HCT116 (cell line): ENCODE results near the gene RBM43. TPM values are rescaled to one million over a fixed set of nuclear protein-coding genes. Genes with fewer than 3 reads are reported as not detected.
A peak's percentile ranks its signal among the peaks of the same experiment; 100 is the strongest.

ENCODE experiments used
- ATAC-seq: fragments of 200-7000 bp; cut with Tn5 transposase; 2 replicates; pipeline ENCODE4 v1.9.1; 2020; ENCODE audit warnings: mild to moderate bottlenecking, moderate library complexity
- BruUV-seq: library from RNA; stranded (reverse); fragments of 400-500 nt; replicated peaks from 2 replicates; lab custom pipeline; 2021; lab: Mats Ljungman, UMichigan
- CTCF ChIA-PET: fragments of 300-600 bp; sonication (Branson Sonifier 250); formaldehyde crosslinking; loops from one replicate; lab custom pipeline; 2021; ENCODE audit warnings: antibody characterized with exemption; lab: Charles Lee
- POLR2A ChIA-PET: fragments of 300-600, 350-600 bp; sonication (Branson Sonifier 250); formaldehyde crosslinking; loops from one replicate; lab custom pipeline; 2021; ENCODE audit warnings: antibody characterized with exemption; lab: Charles Lee
- RAD21 ChIA-PET, 2 experiments: fragments of 300-600 bp; sonication (Branson Sonifier 250); formaldehyde crosslinking; loops; one replicate each; lab custom pipeline; 2023; ENCODE audit warnings: low total read pairs in 2 of 2; ENCODE audit not compliant: uncharacterized antibody in 2 of 2, unreplicated experiment in 2 of 2, low non-redundant PET in 1 of 2; lab: Charles Lee
- DNase-seq: peaks from one replicate; pipeline ENCODE4 v3.0.0-alpha.2; 2010; ENCODE audit warnings: low read depth, low spot score
- H2AFZ ChIP-seq: fragments of 200-600 bp; shearing (Covaris generic), sonication (generic); 2 replicates; pipeline ENCODE4 v1.6.1; 2017; ENCODE audit warnings: low read depth, mixed run types, mixed read lengths, antibody characterized with exemption, low read length; ENCODE audit not compliant: poor library complexity, severe bottlenecking
- H3K27ac ChIP-seq: 2 replicates; pipeline ENCODE4 v1.5.1; 2012; ENCODE audit warnings: low read depth, low read length
- H3K27me3 ChIP-seq: fragments of 200-600 bp; sonication (generic); 2 replicates; pipeline ENCODE4 v1.6.1; 2016; ENCODE audit warnings: mixed run types, low read length, mixed read lengths; ENCODE audit not compliant: insufficient read depth
- H3K36me3 ChIP-seq, 2 experiments: fragments of 200-500 bp in 1 of 2; fragments of 200-600 bp in 1 of 2; sonication (Bioruptor generic) in 1 of 2; sonication (generic) in 1 of 2; 2 replicates each; pipeline versions ENCODE4 v1.5.1 to v1.6.1; 2014 to 2016; ENCODE audit warnings: low read length in 2 of 2, inconsistent platforms in 1 of 2, mixed read lengths in 1 of 2, mixed run types in 1 of 2; ENCODE audit not compliant: insufficient read depth in 2 of 2, control insufficient read depth in 1 of 2
- H3K4me1 ChIP-seq, 2 experiments: fragments of 200-600 bp in 1 of 2; sonication (generic) in 1 of 2; 2 replicates each; pipeline versions ENCODE4 v1.5.1 to v1.6.1; 2012 to 2017; ENCODE audit warnings: low read length in 2 of 2, inconsistent platforms in 1 of 2, mild to moderate bottlenecking in 1 of 2, mixed read lengths in 1 of 2, mixed run types in 1 of 2, moderate library complexity in 1 of 2; ENCODE audit not compliant: insufficient read depth in 2 of 2, control insufficient read depth in 1 of 2
- H3K4me2 ChIP-seq: fragments of 200-600 bp; sonication (generic); 2 replicates; pipeline ENCODE4 v1.6.1; 2017; ENCODE audit warnings: mixed run types, low read length, mixed read lengths
- H3K4me3 ChIP-seq, 2 experiments: fragments of 200-600 bp in 1 of 2; sonication (generic) in 1 of 2; replicated peaks in 1 of 2; 2 replicates each; pipeline ENCODE4 v1.5.1; 2011 to 2016; ENCODE audit warnings: low read length in 2 of 2, control low read depth in 1 of 2, low read depth in 1 of 2, mild to moderate bottlenecking in 1 of 2, mixed read lengths in 1 of 2, mixed run types in 1 of 2
- H3K79me2 ChIP-seq: fragments of 200-600 bp; sonication (generic); 2 replicates; pipeline ENCODE4 v1.6.1; 2017; ENCODE audit warnings: mild to moderate bottlenecking, mixed run types, low read length, moderate library complexity, mixed read lengths; ENCODE audit not compliant: insufficient read depth
- H3K9ac ChIP-seq: fragments of 200-600 bp; sonication (generic); 2 replicates; pipeline ENCODE4 v1.6.1; 2016; ENCODE audit warnings: low read length, mixed read lengths
- H3K9me2 ChIP-seq: fragments of 200-600 bp; sonication (generic), shearing (Covaris generic); 2 replicates; pipeline ENCODE4 v1.6.1; 2017; ENCODE audit warnings: mixed run types, mild to moderate bottlenecking, moderate library complexity; ENCODE audit not compliant: insufficient read depth
- H3K9me3 ChIP-seq, 2 experiments: fragments of 200-500 bp in 1 of 2; fragments of 200-600 bp in 1 of 2; sonication (Bioruptor generic) in 1 of 2; sonication (generic) in 1 of 2; 2 replicates each; pipeline ENCODE4 v1.6.1; 2014 to 2017; ENCODE audit warnings: low read length in 2 of 2, mixed read lengths in 2 of 2, inconsistent platforms in 1 of 2, low read depth in 1 of 2, mild to moderate bottlenecking in 1 of 2, mixed run types in 1 of 2, moderate library complexity in 1 of 2; ENCODE audit not compliant: control insufficient read depth in 1 of 2, insufficient read depth in 1 of 2
- H4K20me1 ChIP-seq: fragments of 200-600 bp; sonication (generic), shearing (Covaris generic); 2 replicates; pipeline ENCODE4 v1.6.1; 2017; ENCODE audit warnings: mixed run types, mild to moderate bottlenecking, moderate library complexity; ENCODE audit not compliant: insufficient read depth
- ATF3 ChIP-seq: IDR thresholded peaks from 2 replicates; pipeline ENCODE4 v1.6.1; 2012
- CBX3 ChIP-seq: IDR thresholded peaks from 2 replicates; pipeline ENCODE4 v1.6.1; 2012; ENCODE audit warnings: low read depth
- CEBPB ChIP-seq: IDR thresholded peaks from 2 replicates; pipeline ENCODE4 v1.6.1; 2012; ENCODE audit warnings: low read depth
- EZH2 ChIP-seq: fragments of 200-600 bp; sonication (generic); IDR thresholded peaks from 2 replicates; pipeline ENCODE4 v1.6.1; 2017; ENCODE audit warnings: antibody characterized with exemption, mixed run types
- FOSL1 ChIP-seq: IDR thresholded peaks from 2 replicates; pipeline ENCODE4 v1.6.1; 2012; ENCODE audit warnings: low read depth
- JUND ChIP-seq: IDR thresholded peaks from 2 replicates; pipeline ENCODE4 v1.6.1; 2012
- MAX ChIP-seq: IDR thresholded peaks from 2 replicates; pipeline ENCODE4 v1.6.1; 2012
- POLR2AphosphoS5 ChIP-seq: IDR thresholded peaks from 2 replicates; pipeline ENCODE4 v1.6.1; 2011; ENCODE audit warnings: mild to moderate bottlenecking, low read depth, low read length, moderate library complexity
- RAD21 ChIP-seq: IDR thresholded peaks from 2 replicates; pipeline ENCODE4 v1.6.1; 2012; ENCODE audit warnings: low read depth, mild to moderate bottlenecking
- SIN3A ChIP-seq: IDR thresholded peaks from 2 replicates; pipeline ENCODE4 v1.6.1; 2012; ENCODE audit warnings: low read depth
- SP1 ChIP-seq: IDR thresholded peaks from 2 replicates; pipeline ENCODE4 v1.6.1; 2012; ENCODE audit warnings: low read depth
- ZNF274 ChIP-seq: fragments of 200-500 bp; sonication (Bioruptor generic); IDR thresholded peaks from 2 replicates; pipeline ENCODE4 v1.6.1; 2014; ENCODE audit warnings: mild to moderate bottlenecking, low read depth, low read length, inconsistent platforms
- intact Hi-C: fragments of 100-400 bp; cut with micrococcal nuclease; formaldehyde crosslinking; loops from 2 replicates; pipeline ENCODE4 v1.10.0; 2022
- total RNA-seq: library from RNA; stranded (reverse); gene quantifications from one replicate; pipeline ENCODE4 v1.2.1, GENCODE V29; 2021; ENCODE audit not compliant: unreplicated experiment

The RBM43 gene
- total RNA-seq, 1 experiment from 2014 or later, result 3.3 TPM

- Histone ChIP-seq H3K4me2 (no peak overlapping the region), H3K9me2 (no peaks in the 10 kb centered on the region)
- POLR2A ChIA-PET, result no interaction called here
Measured at GRCh38 chr2:151247432-151247831, 14.2 kb downstream of the RBM43 start.

GRCh38 chr2:151246152-151246551, 15.5 kb downstream of the RBM43 start:
- H3K4me1 ChIP-seq, result no peaks in the 10 kb centered on the region
- ChIA-PET CTCF (no interaction called here), RAD21 (no interaction called here), POLR2A (no interaction called here)
- peaks cover 3 to 6% of the 10 kb centered on the region in 2 experiments; a peak in 2 of 4 replicates for H3K9me3 ChIP-seq
- H3K36me3 ChIP-seq, result no peaks in the 10 kb centered on the region
- H2AFZ ChIP-seq, result no peak overlapping the region
- intact Hi-C loops, result no loop called here
- no peak for TF ChIP-seq POLR2AphosphoS5
- TF ChIP-seq FOSL1, result no peak
- no peak for TF ChIP-seq JUND
- TF ChIP-seq MAX, result no peak
- no peak for TF ChIP-seq SIN3A
- no peak for TF ChIP-seq RAD21
- no peak for TF ChIP-seq ZNF274
- no peak for TF ChIP-seq ATF3
- no peak for TF ChIP-seq CEBPB
- no peak for TF ChIP-seq EZH2
- no peak for TF ChIP-seq SP1
- H3K4me3 ChIP-seq, result no peak overlapping the region
- no peak for DNase-seq
- H3K27me3 ChIP-seq, result no peaks in the 10 kb centered on the region
- H4K20me1 ChIP-seq, result no peaks in the 10 kb centered on the region
- H3K9ac ChIP-seq, result no peak overlapping the region
- H3K27ac ChIP-seq, result no peak overlapping the region
- no peak overlapping the region for H3K4me2 ChIP-seq
- no TSS peak for BruUV-seq
- no peak for ATAC-seq
- no peaks in the 10 kb centered on the region for H3K9me2 ChIP-seq
- H3K79me2 ChIP-seq, result no peaks in the 10 kb centered on the region

More at GRCh38 chr2:151247432-151247831, 14.2 kb downstream of the RBM43 start:
- no peak for TF ChIP-seq EZH2
- TF ChIP-seq CBX3, result 0 out of 2 replicates have a peak, but pooled peaks have one; percentile 34
- no peak for TF ChIP-seq ZNF274
- BruUV-seq, result no TSS peak
- Histone ChIP-seq H3K9me3 (peaks cover 3 to 6% of the 10 kb centered on the region in 2 experiments; a peak in 2 of 4 replicates), H4K20me1 (no peaks in the 10 kb centered on the region), H3K27ac (no peak overlapping the region), H3K9ac (no peak overlapping the region), H3K27me3 (no peaks in the 10 kb centered on the region), H3K4me1 (no peaks in the 10 kb centered on the region), H3K79me2 (no peaks in the 10 kb centered on the region), H2AFZ (no peak overlapping the region), H3K36me3 (no peaks in the 10 kb centered on the region), H3K4me3 (no peak overlapping the region)
- DNase-seq (no peak), ATAC-seq (no peak)
- ChIA-PET CTCF (no interaction called here), RAD21 (no interaction called here)
- intact Hi-C loops, result no loop called here
